ENCODE measurements around the gene ALDH1A3.
A peak's percentile ranks its signal among the peaks of the same experiment; 100 is the strongest.

Gene ALDH1A3

DNA sequence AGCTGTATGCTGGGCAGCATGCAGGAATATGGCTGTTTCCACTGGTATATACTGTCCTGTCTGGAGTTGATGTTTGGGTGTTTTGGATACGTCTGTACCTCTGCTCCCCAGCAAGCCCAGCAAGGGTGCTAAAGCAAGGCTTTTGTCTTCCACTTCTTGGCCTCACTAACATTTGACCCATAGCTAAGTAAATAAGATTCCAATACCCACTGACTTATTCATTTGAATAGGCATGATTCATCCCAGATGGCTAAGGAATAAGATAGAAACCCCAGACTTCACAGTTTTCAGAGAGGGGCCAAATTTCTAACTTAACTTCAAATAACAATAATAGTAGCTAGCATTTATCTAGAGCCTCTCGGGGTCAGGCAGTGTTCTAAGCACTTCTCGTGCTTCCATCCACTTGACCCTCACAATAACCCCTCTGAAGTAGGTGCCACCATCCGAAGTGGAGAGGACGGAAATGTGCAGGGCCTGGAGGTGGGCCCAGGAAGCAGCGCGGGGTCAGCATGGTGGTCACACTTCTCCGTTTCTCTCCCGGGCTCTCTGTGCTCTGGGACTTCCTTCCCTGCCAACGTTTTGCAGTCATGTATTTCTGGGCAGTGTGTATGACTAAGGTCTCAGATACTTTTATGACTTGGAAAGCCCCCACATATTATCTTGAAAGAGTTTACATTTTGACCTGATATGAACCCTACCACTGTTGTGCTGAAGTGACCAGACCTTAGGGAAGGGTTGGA lies 78.9 kb downstream of the ALDH1A3 start:
- DNase-seq, result no peak

DNA sequence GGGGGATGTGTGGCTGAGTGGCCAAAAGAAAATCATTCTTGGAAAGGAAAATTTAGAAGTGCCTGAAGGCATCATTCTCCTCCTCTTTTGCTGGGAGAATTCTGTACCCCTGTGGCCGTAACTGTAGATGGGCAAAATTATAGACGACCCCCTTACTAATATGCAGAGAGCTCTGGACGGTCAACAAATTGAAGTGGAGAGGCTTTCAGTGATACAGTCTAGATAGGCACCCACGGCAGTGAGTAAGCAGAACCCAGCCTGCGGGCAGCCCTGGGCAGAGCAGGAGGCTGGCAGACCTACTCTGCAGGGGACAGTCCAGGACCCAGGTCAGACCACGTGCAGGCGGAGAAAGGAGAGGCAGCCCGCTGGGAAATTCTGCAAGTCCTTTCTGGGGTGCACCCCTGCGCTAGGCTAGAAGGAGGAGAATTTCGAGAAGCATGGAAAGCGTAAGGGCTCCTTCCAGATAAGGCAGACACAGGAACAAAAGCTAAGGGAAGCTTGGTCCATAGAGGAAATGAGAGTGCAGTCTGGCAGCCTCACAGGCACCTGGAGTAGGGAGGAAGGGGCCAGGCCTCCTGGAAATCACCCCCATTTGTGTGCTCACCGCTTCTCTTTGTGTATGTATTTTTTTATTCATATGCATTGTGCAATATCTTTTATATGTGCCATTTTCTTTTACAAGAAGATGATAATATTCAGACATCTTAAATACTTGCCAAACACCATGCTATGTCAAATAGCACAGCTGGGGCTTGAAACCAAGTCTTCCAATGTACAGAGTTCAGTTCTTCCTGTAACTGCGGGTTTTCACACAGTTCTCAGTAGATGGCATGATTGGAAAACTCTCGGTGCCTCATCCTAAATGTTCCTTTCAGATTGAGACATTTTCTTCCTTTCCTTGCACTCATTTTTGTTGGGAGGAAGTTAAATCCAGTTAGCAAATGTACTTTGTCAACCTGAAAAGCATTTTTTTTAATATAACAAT lies 79.7 kb downstream of the ALDH1A3 start:
- peak in 1 of 2 donors; percentile 17 for DNase-seq

All from CD4-positive, alpha-beta T cell treated with Interleukin-1 beta for 1 hour (primary cell).